SU-DHL-6 (cell line): Measurements from ENCODE around the gene RYK.

Experiments used
- H2AFZ ChIP-seq: fragments of 200-600 bp; sonication (generic); 2 replicates; pipeline ENCODE4 v1.6.1; 2014; ENCODE audit warnings: low read depth, mild to moderate bottlenecking, moderate library complexity, mixed read lengths, antibody characterized with exemption, low read length; ENCODE audit not compliant: severe bottlenecking
- H3F3A ChIP-seq: fragments of 200-600 bp; shearing (Covaris generic); 2 replicates; pipeline ENCODE4 v1.6.0; 2016; ENCODE audit warnings: antibody characterized with exemption, mild to moderate bottlenecking; ENCODE audit not compliant: insufficient read depth
- H3K27ac ChIP-seq: fragments of 200-600 bp; sonication (generic); 2 replicates; pipeline ENCODE4 v1.5.1; 2016; ENCODE audit warnings: low read depth, mild to moderate bottlenecking, low read length, moderate library complexity, mixed read lengths
- H3K27me3 ChIP-seq: fragments of 200-600 bp; sonication (generic), shearing (Covaris generic); 2 replicates; pipeline ENCODE4 v1.6.0; 2014; ENCODE audit warnings: mild to moderate bottlenecking, low read length
- H3K36me3 ChIP-seq: fragments of 200-600 bp; sonication (generic); 2 replicates; pipeline ENCODE4 v1.6.1; 2014; ENCODE audit warnings: mild to moderate bottlenecking, low read length, mixed read lengths
- H3K4me2 ChIP-seq: fragments of 300-600, 200-600 bp; shearing (Covaris generic), sonication (generic); 2 replicates; pipeline ENCODE4 v1.6.0; 2014; ENCODE audit warnings: low read length, low read depth, mild to moderate bottlenecking; ENCODE audit not compliant: poor library complexity, severe bottlenecking
- H3K4me3 ChIP-seq: fragments of 200-600 bp; sonication (generic); 2 replicates; pipeline ENCODE4 v1.5.1; 2014; ENCODE audit warnings: antibody characterized with exemption, low read length, mild to moderate bottlenecking, mixed read lengths; ENCODE audit not compliant: insufficient read depth, poor library complexity, severe bottlenecking
- H3K79me2 ChIP-seq: fragments of 200-600 bp; sonication (generic); 2 replicates; pipeline ENCODE4 v1.6.1; 2014; ENCODE audit warnings: mild to moderate bottlenecking, low read length, moderate library complexity; ENCODE audit not compliant: insufficient read depth
- H3K9ac ChIP-seq: fragments of 200-600 bp; sonication (generic); 2 replicates; pipeline ENCODE4 v1.7.0; 2014; ENCODE audit warnings: mild to moderate bottlenecking, low read length
- H3K9me2 ChIP-seq: fragments of 200-600 bp; sonication (generic); replicated peaks from 2 replicates; pipeline ENCODE4 v1.6.1; 2014; ENCODE audit warnings: low read length; ENCODE audit not compliant: insufficient read depth
- H3K9me3 ChIP-seq: fragments of 200-600 bp; sonication (generic); 2 replicates; pipeline ENCODE4 v1.6.1; 2014; ENCODE audit warnings: low read length, mixed read lengths; ENCODE audit not compliant: insufficient read depth
- H4K20me1 ChIP-seq: fragments of 200-600 bp; sonication (generic); 2 replicates; pipeline ENCODE4 v1.6.1; 2014; ENCODE audit warnings: low read depth, mild to moderate bottlenecking, antibody characterized with exemption, low read length, moderate library complexity, mixed read lengths
- EZH2phosphoT487 ChIP-seq: fragments of 200-600 bp; sonication (generic), shearing (Covaris generic); conservative IDR thresholded peaks from 2 replicates; pipeline ENCODE4 v1.6.1; 2018; ENCODE audit warnings: mild to moderate bottlenecking, antibody characterized with exemption, low read length, moderate library complexity, mixed read lengths
- TF ChIP-seq, protein P1 (sequence below): fragments of 200-600 bp; sonication (generic); IDR thresholded peaks from one replicate; pipeline ENCODE4 v1.5.1; 2017; ENCODE audit warnings: antibody characterized with exemption, mild to moderate bottlenecking, low read length, moderate library complexity; ENCODE audit not compliant: insufficient read depth, poor library complexity, severe bottlenecking

Gene RYK

DNA sequence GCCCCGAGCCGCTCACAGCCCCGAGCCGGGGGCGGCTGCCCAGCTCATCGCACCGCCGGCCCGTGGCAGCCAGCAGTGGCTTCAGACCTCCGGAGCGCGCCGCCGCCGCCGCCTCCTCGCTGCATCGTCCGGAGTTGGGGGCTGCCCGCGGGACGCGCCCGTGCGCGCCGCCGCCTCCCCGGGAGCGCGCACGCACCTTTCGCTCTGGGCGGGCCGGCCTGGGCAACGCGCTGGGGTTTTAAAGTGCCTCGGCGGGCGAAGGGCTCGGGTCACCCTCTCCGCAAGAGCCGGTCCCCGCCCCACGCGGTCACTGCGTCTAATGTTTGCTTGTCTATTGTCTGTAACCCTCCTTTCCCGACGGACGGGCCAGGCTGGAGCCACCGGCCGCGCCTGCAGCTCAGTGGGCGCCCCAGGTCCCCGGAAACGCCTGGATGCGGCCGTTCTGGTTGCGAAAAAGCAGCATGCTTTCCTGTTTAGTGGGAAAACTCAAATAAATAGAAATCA, at the start of gene RYK:
RYK (minus strand) TSS at position 143 of the 504 bp plus-strand sequence. CDS start 205 bp downstream, outside the sequence.
- no peaks in the 10 kb centered on the region for H3K27me3 ChIP-seq
- H3K27ac ChIP-seq, result no peak within 1 kb of the TSS; the same call in 1 of the 2 replicates
- peak within 1 kb of the TSS; percentile 63 for H3K9ac ChIP-seq
- H3K4me3 ChIP-seq, result peak within 1 kb of the TSS; percentile 59
- H3K79me2 ChIP-seq, result peaks cover 13% of the 10 kb centered on the region; the same call in 1 of the 2 replicates
- H2AFZ ChIP-seq, result peak within 1 kb of the TSS; percentile 97
- H3K9me2 ChIP-seq, result no peaks in the 10 kb centered on the region
- peaks cover 29% of the 10 kb centered on the region for H4K20me1 ChIP-seq
- TF ChIP-seq, protein P1, sequence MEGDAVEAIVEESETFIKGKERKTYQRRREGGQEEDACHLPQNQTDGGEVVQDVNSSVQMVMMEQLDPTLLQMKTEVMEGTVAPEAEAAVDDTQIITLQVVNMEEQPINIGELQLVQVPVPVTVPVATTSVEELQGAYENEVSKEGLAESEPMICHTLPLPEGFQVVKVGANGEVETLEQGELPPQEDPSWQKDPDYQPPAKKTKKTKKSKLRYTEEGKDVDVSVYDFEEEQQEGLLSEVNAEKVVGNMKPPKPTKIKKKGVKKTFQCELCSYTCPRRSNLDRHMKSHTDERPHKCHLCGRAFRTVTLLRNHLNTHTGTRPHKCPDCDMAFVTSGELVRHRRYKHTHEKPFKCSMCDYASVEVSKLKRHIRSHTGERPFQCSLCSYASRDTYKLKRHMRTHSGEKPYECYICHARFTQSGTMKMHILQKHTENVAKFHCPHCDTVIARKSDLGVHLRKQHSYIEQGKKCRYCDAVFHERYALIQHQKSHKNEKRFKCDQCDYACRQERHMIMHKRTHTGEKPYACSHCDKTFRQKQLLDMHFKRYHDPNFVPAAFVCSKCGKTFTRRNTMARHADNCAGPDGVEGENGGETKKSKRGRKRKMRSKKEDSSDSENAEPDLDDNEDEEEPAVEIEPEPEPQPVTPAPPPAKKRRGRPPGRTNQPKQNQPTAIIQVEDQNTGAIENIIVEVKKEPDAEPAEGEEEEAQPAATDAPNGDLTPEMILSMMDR, result no peak
- TF ChIP-seq EZH2phosphoT487, result no peak
- H3K36me3 ChIP-seq, result no peaks in the 10 kb centered on the region
- H3F3A ChIP-seq, result peaks cover 8% of the 10 kb centered on the region
- H3K4me2 ChIP-seq, result peak within 1 kb of the TSS; percentile 95
- H3K9me3 ChIP-seq, result no peaks in the 10 kb centered on the region

DNA sequence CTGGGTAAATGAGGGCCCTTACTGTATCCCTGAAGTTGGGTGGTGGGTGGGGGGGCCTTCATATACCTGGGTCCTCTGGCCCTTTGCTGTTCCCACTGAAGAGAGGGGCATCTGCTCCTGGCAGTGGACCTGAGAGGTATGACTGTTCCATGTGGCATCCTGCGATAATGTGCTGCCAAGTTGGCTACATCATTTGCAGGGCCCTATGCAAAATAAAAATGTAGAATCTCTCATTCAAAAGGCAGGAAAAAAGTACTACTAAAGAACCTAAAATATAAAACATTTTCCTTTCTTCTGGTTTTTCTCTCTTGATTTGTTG, 49.2 kb upstream of the RYK start:
- H2AFZ ChIP-seq, result no peak overlapping the region
- no peaks in the 10 kb centered on the region for H3K79me2 ChIP-seq
- no peaks in the 10 kb centered on the region for H3K9me3 ChIP-seq
- no peak overlapping the region for H3K27ac ChIP-seq
- H3K36me3 ChIP-seq, result no peaks in the 10 kb centered on the region
- no peak overlapping the region for H3K9ac ChIP-seq
- no peaks in the 10 kb centered on the region for H4K20me1 ChIP-seq
- H3F3A ChIP-seq, result no peaks in the 10 kb centered on the region
- H3K4me2 ChIP-seq, result no peak overlapping the region
- H3K27me3 ChIP-seq, result no peaks in the 10 kb centered on the region
- TF ChIP-seq, protein P1, result no peak
- no peak for TF ChIP-seq EZH2phosphoT487
- no peak overlapping the region for H3K4me3 ChIP-seq
- H3K9me2 ChIP-seq, result no peaks in the 10 kb centered on the region

DNA sequence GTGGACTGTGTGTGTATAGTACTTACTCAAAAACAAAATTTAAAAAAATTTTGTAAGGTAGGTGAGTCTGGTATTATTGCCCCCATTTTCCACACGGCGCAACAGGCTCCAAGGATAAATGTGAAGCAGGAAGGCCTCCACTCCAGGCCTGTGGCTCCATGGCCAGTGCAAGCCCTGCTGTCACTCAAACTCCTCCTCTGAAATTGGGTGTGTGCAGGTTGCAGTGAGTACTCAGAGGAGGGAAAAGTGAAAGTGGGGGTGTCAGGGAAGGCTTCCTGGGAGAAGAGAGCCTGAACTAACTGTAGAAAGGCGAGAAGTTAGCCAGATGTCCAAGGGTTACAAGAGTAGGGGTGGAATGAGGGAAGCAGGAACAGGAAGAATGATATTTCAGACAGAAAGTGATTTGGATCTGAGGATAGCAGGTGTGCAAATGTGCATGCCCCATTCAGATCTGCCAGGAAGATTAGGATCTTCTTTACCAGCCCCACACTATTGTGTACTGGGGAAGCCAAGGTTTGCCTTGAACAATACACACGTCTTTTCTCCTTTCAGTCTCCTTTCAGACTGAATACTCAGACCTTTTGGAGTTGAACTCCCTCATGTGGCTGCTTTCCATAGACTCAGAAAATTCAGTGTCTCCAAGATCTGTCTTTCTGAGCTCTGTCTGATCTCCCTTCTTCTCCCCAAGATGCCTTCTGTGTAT, 48.7 kb upstream of the RYK start:
- Histone ChIP-seq H3K27me3 (no peaks in the 10 kb centered on the region), H3K36me3 (no peaks in the 10 kb centered on the region), H3K27ac (no peak overlapping the region), H2AFZ (no peak overlapping the region), H4K20me1 (no peaks in the 10 kb centered on the region), H3K9me3 (no peaks in the 10 kb centered on the region), H3F3A (no peaks in the 10 kb centered on the region), H3K79me2 (no peaks in the 10 kb centered on the region), H3K4me2 (no peak overlapping the region), H3K4me3 (no peak overlapping the region), H3K9me2 (no peaks in the 10 kb centered on the region), H3K9ac (no peak overlapping the region)
- TF ChIP-seq, protein P1, result no peak
- no peak for TF ChIP-seq EZH2phosphoT487
